ENCODE data around the gene TACSTD2. TPM values are rescaled to one million over a fixed set of nuclear protein-coding genes. Genes with fewer than 3 reads are reported as not detected.
A peak's percentile ranks its signal among the peaks of the same experiment; 100 is the strongest.

Gene TACSTD2
- total and polyA plus RNA-seq, 2 of the 4 experiments (the other 2 are of a cell fraction), result not detected

DNA sequence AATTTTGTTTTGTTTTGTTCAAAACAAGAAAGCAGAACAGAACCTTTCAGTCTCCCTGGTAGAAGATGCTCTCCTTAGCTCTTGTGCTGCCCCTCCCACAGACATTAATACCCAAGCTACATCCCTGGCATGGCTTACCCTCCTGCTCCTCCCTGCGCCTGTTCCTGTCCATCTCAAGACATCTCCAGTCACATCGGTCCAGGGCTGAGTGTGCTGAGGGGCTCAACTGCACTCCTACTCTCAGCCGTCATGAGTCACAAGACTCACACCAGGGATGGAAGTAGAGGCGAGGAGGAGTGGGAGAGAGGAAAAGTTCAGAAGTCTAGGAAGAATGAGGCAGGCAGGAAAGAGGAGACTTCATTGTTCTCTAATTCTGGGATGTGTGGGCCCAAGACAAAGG is 9.2 kb upstream of the TACSTD2 start:
- TF ChIP-seq MAFK (IDR thresholded peaks at IDR 0.05; ENCODE audit: low read depth, low read length), result no peak
- TF ChIP-seq USF2 (IDR thresholded peaks at IDR 0.05; ENCODE audit: low read depth, low read length), result no peak
- TF ChIP-seq RCOR1 (IDR thresholded peaks at IDR 0.05; ENCODE audit: insufficient replicate concordance, low read length), result no peak
- TF ChIP-seq CTCF (conservative IDR thresholded peaks at IDR 0.05; ENCODE audit: low read depth, low read length), result no peak
- TF ChIP-seq RFX5 (IDR thresholded peaks at IDR 0.05; ENCODE audit: low read depth, low read length), result no peak
- Histone ChIP-seq H3K27me3 (ENCODE audit: control insufficient read depth, insufficient read depth, low read length) (no peaks in the 10 kb centered on the region), H3K9me1 (ENCODE audit: insufficient read depth, low read length) (peaks cover 19% of the 10 kb centered on the region), H3K27ac (ENCODE audit: insufficient read depth, low read length) (peak overlapping the region; percentile 15; the same call in 1 of the 2 replicates), H2AK9ac (replicated peaks; ENCODE audit: low read depth, low read length, poor library complexity) (peak overlapping the region; percentile 22), H2AK5ac (ENCODE audit: low read depth, low read length) (peak overlapping the region; percentile 98), H3K23ac (ENCODE audit: low read depth, low read length) (0 out of 2 replicates have a peak overlapping the region, but pooled peaks have one; percentile 52), H2BK15ac (ENCODE audit: low read depth, low read length) (peak overlapping the region; percentile 93), H4K5ac (ENCODE audit: low read depth, low read length) (peak overlapping the region; percentile 25), H3K4ac (ENCODE audit: low read depth, low read length) (peak overlapping the region; percentile 93), H2AFZ (replicated peaks; ENCODE audit: low read length, poor library complexity) (peak overlapping the region; percentile 79), H3K9ac (ENCODE audit: low read depth, low read length) (no peak overlapping the region), H3K9me3 (ENCODE audit: control insufficient read depth, insufficient read depth, low read length) (no peaks in the 10 kb centered on the region), H3K4me3 (ENCODE audit: insufficient read depth, low read depth, low read length) (no peak overlapping the region), H4K91ac (ENCODE audit: insufficient read depth, low read depth, low read length) (peak overlapping the region; percentile 54), H3K4me2 (ENCODE audit: low read depth, low read length) (no peak overlapping the region), H2BK5ac (ENCODE audit: low read depth, low read length, poor library complexity, severe bottlenecking) (peak overlapping the region; percentile 21), H3K36me3 (ENCODE audit: control insufficient read depth, insufficient read depth, low read length) (no peaks in the 10 kb centered on the region), H3K14ac (replicated peaks; ENCODE audit: low read depth, low read length) (peak overlapping the region; percentile 88), H4K8ac (ENCODE audit: low read depth in 2 of 2, low read length in 2 of 2) (peak overlapping the region in 1 of 2 experiments; percentile 40; a peak in 3 of 4 replicates), H3K4me1 (ENCODE audit: control insufficient read depth, insufficient read depth, low read length) (peaks cover 19% of the 10 kb centered on the region), H3K18ac (ENCODE audit: low read depth, low read length) (peak overlapping the region; percentile 71), H3K79me1 (ENCODE audit: low read depth in 1 of 2, low read length in 2 of 2) (no peaks in the 10 kb centered on the region), H2BK120ac (ENCODE audit: low read depth, low read length) (peak overlapping the region; percentile 94), H4K20me1 (ENCODE audit: insufficient read depth, low read length) (no peaks in the 10 kb centered on the region), H2BK20ac (ENCODE audit: low read depth, low read length) (peak overlapping the region; percentile 86), H3K56ac (ENCODE audit: extremely low read depth, insufficient read depth, low read length) (no peak overlapping the region)
- dilution Hi-C loops (cut with HindIII; ENCODE audit: low sequenced_read_pairs, unreplicated experiment), result no loop called here
- WGBS, 2 experiments (ENCODE audit: extremely low coverage in 2 of 2, insufficient read length in 1 of 2), result no CpG with 5 or more reads among the region's 4 CpGs
- ATAC-seq (ENCODE audit: low read depth), result no peak
- CTCF ChIA-PET, result no interaction called here
- in situ Hi-C loops (cut with MboI; ENCODE audit: low sequenced_read_pairs), result no loop called here
- no TSS peak for BruUV-seq (replicated peaks)
- POLR2A ChIA-PET (ENCODE audit: unreplicated experiment), result no interaction called here
- intact Hi-C loops (cut with micrococcal nuclease), result no loop called here
- DNase-seq, result peak; percentile 39

All from IMR-90 (cell line).